GM19324 (cell line): Measurements from ENCODE around the gene HARBI1.

Experiments
- ATAC-seq: cut with Tn5 transposase; IDR thresholded peaks from one replicate; pipeline ENCODE4 v1.9.1; 2021; ENCODE audit warnings: mild to moderate bottlenecking, moderate library complexity; ENCODE audit not compliant: unreplicated experiment, low FRiP score

The HARBI1 gene

GRCh38 chr11:46635557-46636139, 18.6 kb upstream of the HARBI1 start:
- ATAC-seq: no peak

GRCh38 chr11:46633291-46634217, 16.5 kb upstream of the HARBI1 start:
- no peak for ATAC-seq

GRCh38 chr11:46632502-46632901, 15.5 kb upstream of the HARBI1 start:
- ATAC-seq: no peak

GRCh38 chr11:46631676-46632075, 14.6 kb upstream of the HARBI1 start:
- no peak for ATAC-seq

GRCh38 chr11:46630237-46630636, 13.2 kb upstream of the HARBI1 start:
- ATAC-seq: no peak

- no peak for ATAC-seq
These were observed 11.9 kb upstream of the HARBI1 start for GRCh38 chr11:46628961-46629360.

GRCh38 chr11:46625406-46625805, 8.4 kb upstream of the HARBI1 start:
- ATAC-seq: no peak

- no peak for ATAC-seq
These were observed 1.8 kb upstream of the HARBI1 start for GRCh38 chr11:46618837-46619236.

- no peak for ATAC-seq
These were observed 916 bp upstream of the HARBI1 start for GRCh38 chr11:46617972-46618314.

- ATAC-seq: no peak
These were observed 385 bp downstream of the HARBI1 start for GRCh38 chr11:46616551-46617133.

GRCh38 chr11:46615756-46616155, 1.3 kb downstream of the HARBI1 start:
- no peak for ATAC-seq

GRCh38 chr11:46612326-46612725, 4.7 kb downstream of the HARBI1 start:
- ATAC-seq: no peak

GRCh38 chr11:46611526-46612304, 5.3 kb downstream of the HARBI1 start:
- no peak for ATAC-seq

GRCh38 chr11:46609386-46609785, 7.6 kb downstream of the HARBI1 start:
- no peak for ATAC-seq

GRCh38 chr11:46607516-46607915, 9.5 kb downstream of the HARBI1 start:
- ATAC-seq: no peak

GRCh38 chr11:46604796-46605195, 12.2 kb downstream of the HARBI1 start:
- no peak for ATAC-seq

GRCh38 chr11:46603704-46604308, 13.2 kb downstream of the HARBI1 start:
- no peak for ATAC-seq

GRCh38 chr11:46601129-46601528, 15.9 kb downstream of the HARBI1 start:
- ATAC-seq: no peak

- ATAC-seq: no peak
These were observed 16.6 kb downstream of the HARBI1 start for GRCh38 chr11:46600194-46600960.
